Activated CD4-positive, alpha-beta T cell treated with anti-CD3 and anti-CD28 coated beads, Interleukin-2, Interleukin-4, amounts not matched to agents 100 ng/mL and 50 ng/mL, durations not matched to agents 16 hours and 8 hours (primary cell): ENCODE measurements around the gene PPFIA1.
"Not testable (repeated sequence)": the region's sequence is repeated elsewhere in the genome, so short reads cannot be mapped to it uniquely, and the experiment has no call there.

Source experiments
- DNase-seq: peaks from one replicate; pipeline ENCODE4 v3.0.0-alpha.2; 2020; ENCODE audit warnings: low spot score

The PPFIA1 gene

GRCh38 chr11:70325824-70326223 is 55.3 kb downstream of the PPFIA1 start:
- DNase-seq, result no peak

GRCh38 chr11:70326365-70326811 is 55.9 kb downstream of the PPFIA1 start:
- no peak for DNase-seq

GRCh38 chr11:70326833-70327232 is 56.3 kb downstream of the PPFIA1 start:
- DNase-seq, result no peak

GRCh38 chr11:70327717-70328116 is 57.2 kb downstream of the PPFIA1 start:
- no peak for DNase-seq

- DNase-seq, result no peak
Measured at GRCh38 chr11:70328556-70328955, 58.1 kb downstream of the PPFIA1 start.

GRCh38 chr11:70331320-70331843 is 60.9 kb downstream of the PPFIA1 start:
- not testable (repeated sequence) for DNase-seq

GRCh38 chr11:70331901-70332300 is 61.4 kb downstream of the PPFIA1 start:
- DNase-seq, result no peak

GRCh38 chr11:70332567-70332966 is 62.1 kb downstream of the PPFIA1 start:
- no peak for DNase-seq

GRCh38 chr11:70333261-70333660 is 62.8 kb downstream of the PPFIA1 start:
- DNase-seq, result no peak

GRCh38 chr11:70334351-70334995 is 64.0 kb downstream of the PPFIA1 start:
- DNase-seq, result no peak

GRCh38 chr11:70335511-70335910 is 65.0 kb downstream of the PPFIA1 start:
- no peak for DNase-seq

- no peak for DNase-seq
Measured at GRCh38 chr11:70338594-70338993, 68.1 kb downstream of the PPFIA1 start.

- DNase-seq, result no peak
Measured at GRCh38 chr11:70339066-70339465, 68.6 kb downstream of the PPFIA1 start.

GRCh38 chr11:70341881-70342429 is 71.5 kb downstream of the PPFIA1 start:
- no peak for DNase-seq

GRCh38 chr11:70343636-70344035 is 73.1 kb downstream of the PPFIA1 start:
- DNase-seq, result no peak

GRCh38 chr11:70348191-70348590 is 77.7 kb downstream of the PPFIA1 start:
- DNase-seq, result no peak

- DNase-seq, result no peak
Measured at GRCh38 chr11:70348608-70349007, 78.1 kb downstream of the PPFIA1 start.

- no peak for DNase-seq
Measured at GRCh38 chr11:70351646-70352045, 81.2 kb downstream of the PPFIA1 start.

GRCh38 chr11:70352100-70352499 is 81.6 kb downstream of the PPFIA1 start:
- no peak for DNase-seq

- DNase-seq, result no peak
Measured at GRCh38 chr11:70352601-70353000, 82.1 kb downstream of the PPFIA1 start.

GRCh38 chr11:70353329-70353728 is 82.8 kb downstream of the PPFIA1 start:
- DNase-seq, result no peak

- DNase-seq, result no peak
Measured at GRCh38 chr11:70353900-70354568, 83.5 kb downstream of the PPFIA1 start.

- no peak for DNase-seq
Measured at GRCh38 chr11:70354629-70355028, 84.1 kb downstream of the PPFIA1 start.
